ENCODE measurements around the gene SHANK3.

The SHANK3 gene

DNA sequence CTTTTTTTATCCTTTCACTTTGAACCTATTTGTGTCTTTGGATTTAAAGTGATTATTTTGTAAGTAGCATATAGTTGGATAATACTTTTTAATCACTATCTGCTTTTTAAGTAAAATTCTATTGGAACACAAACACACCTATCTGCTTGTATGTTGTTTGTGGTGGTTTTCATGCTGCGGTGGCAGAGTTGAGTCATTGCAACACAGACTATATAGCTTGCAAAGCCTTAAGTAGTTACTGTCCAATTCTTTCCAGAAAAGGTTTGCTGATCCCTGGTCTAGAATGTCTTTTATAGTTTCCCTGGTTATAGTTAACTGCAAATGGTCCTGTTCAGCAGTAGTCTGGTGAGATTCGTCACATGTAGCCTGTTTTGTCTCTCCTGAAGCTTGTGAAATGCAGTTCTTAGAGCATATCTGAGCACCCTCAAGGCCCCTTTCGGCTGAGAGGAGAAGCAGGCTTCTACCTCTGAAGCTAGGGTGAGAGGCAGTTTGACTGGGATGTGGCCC, 21.5 kb downstream of the SHANK3 start:
- Histone ChIP-seq H3K9me3 (ENCODE audit: control insufficient read depth in 2 of 2, low read length in 2 of 2) (no peaks in the 10 kb centered on the region), H3K4me1 (ENCODE audit: control insufficient read depth in 2 of 2, insufficient read depth in 2 of 2, low read length in 2 of 2) (peaks cover 3 to 4% of the 10 kb centered on the region in 2 donors), H3K36me3 (ENCODE audit: control insufficient read depth in 2 of 2, insufficient read depth in 2 of 2, low read length in 2 of 2) (no peaks in the 10 kb centered on the region), H3K9ac (ENCODE audit: low read depth in 1 of 2, low read length in 2 of 2) (no peak overlapping the region), H3K27me3 (ENCODE audit: control insufficient read depth in 2 of 2, insufficient read depth in 2 of 2, low read length in 2 of 2) (no peaks in the 10 kb centered on the region), H3K27ac (ENCODE audit: low read depth in 2 of 2, low read length in 2 of 2) (no peak overlapping the region), H3K4me3 (ENCODE audit: low read length in 2 of 2) (no peak overlapping the region)

DNA sequence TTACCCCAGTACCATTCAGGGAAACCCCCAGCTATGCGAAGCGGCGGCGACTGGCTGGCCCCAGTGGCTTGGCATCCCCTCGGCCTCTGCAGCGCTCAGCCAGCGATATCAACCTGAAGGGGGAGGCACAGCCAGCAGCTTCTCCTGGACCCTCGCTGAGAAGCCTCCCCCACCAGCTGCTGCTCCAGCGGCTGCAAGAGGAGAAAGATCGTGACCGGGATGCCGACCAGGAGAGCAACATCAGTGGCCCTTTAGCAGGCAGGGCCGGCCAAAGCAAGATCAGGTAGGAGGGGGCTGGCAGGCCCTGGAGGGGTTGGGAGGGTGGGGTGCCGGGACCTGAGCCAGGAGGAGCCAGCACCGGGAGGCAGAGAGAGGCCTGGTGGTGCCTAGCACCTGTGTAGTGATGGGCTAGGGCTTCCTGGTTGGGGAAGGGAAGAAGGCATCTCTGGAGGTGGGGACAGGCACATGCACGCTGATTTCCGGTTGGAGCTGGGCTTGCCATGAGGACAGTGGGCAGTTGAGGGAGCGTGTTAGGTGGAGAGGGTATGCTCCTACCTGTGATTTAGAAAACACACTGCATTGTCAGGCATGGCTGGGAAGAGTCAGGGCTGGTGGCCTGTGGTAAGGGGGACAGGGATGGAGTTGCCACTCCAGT, 22.3 kb downstream of the SHANK3 start:
- no peaks in the 10 kb centered on the region for H3K9me3 ChIP-seq (ENCODE audit: control insufficient read depth in 2 of 2, low read length in 2 of 2)
- H3K9ac ChIP-seq (ENCODE audit: low read depth in 1 of 2, low read length in 2 of 2) = no peak overlapping the region
- H3K27me3 ChIP-seq (ENCODE audit: control insufficient read depth in 2 of 2, insufficient read depth in 2 of 2, low read length in 2 of 2) = no peaks in the 10 kb centered on the region
- no peaks in the 10 kb centered on the region for H3K36me3 ChIP-seq (ENCODE audit: control insufficient read depth in 2 of 2, insufficient read depth in 2 of 2, low read length in 2 of 2)
- H3K27ac ChIP-seq (ENCODE audit: low read depth in 2 of 2, low read length in 2 of 2) = no peak overlapping the region
- peaks cover 3 to 4% of the 10 kb centered on the region in 2 donors for H3K4me1 ChIP-seq (ENCODE audit: control insufficient read depth in 2 of 2, insufficient read depth in 2 of 2, low read length in 2 of 2)
- no peak overlapping the region for H3K4me3 ChIP-seq (ENCODE audit: low read length in 2 of 2)

GRCh38 chr22:50695421-50696250, 23.0 kb downstream of the SHANK3 start:
- Histone ChIP-seq H3K9me3 (ENCODE audit: control insufficient read depth in 2 of 2, low read length in 2 of 2) (no peaks in the 10 kb centered on the region), H3K27me3 (ENCODE audit: control insufficient read depth in 2 of 2, insufficient read depth in 2 of 2, low read length in 2 of 2) (no peaks in the 10 kb centered on the region), H3K9ac (ENCODE audit: low read depth in 1 of 2, low read length in 2 of 2) (no peak overlapping the region), H3K36me3 (ENCODE audit: control insufficient read depth in 2 of 2, insufficient read depth in 2 of 2, low read length in 2 of 2) (no peaks in the 10 kb centered on the region), H3K4me3 (ENCODE audit: low read length in 2 of 2) (no peak overlapping the region), H3K4me1 (ENCODE audit: control insufficient read depth in 2 of 2, insufficient read depth in 2 of 2, low read length in 2 of 2) (peaks cover 3 to 4% of the 10 kb centered on the region in 2 donors), H3K27ac (ENCODE audit: low read depth in 2 of 2, low read length in 2 of 2) (no peak overlapping the region)

DNA sequence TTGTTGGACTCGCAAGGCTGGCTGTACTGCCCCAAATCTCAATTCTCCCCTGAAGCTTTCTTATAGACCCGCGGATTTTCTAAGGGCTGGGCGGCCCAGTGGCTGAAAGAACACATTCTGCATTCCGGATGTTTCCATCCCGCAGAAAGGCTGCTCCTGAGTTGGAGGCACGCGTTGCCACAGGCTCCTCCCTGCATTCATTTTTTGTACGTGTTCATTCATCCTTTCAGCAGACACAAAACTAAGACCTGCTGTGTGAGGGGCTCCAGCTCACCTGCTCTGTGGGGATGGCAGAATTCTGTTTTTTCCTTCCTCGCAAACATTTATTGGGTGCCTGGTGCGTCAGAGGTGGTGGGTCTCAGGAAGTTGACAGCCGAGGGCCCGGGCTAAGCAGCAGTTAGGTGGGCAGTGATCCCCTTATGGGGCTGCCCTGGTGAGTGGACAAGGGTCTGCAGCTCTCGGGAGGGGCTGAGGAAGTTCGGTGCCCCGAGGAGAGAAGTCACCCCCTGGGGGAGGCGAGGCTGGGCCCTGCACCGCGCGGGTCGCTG, 23.7 kb downstream of the SHANK3 start:
- Histone ChIP-seq H3K27ac (ENCODE audit: low read depth in 2 of 2, low read length in 2 of 2) (no peak overlapping the region), H3K4me1 (ENCODE audit: control insufficient read depth in 2 of 2, insufficient read depth in 2 of 2, low read length in 2 of 2) (peaks cover 3 to 4% of the 10 kb centered on the region in 2 donors), H3K27me3 (ENCODE audit: control insufficient read depth in 2 of 2, insufficient read depth in 2 of 2, low read length in 2 of 2) (no peaks in the 10 kb centered on the region), H3K36me3 (ENCODE audit: control insufficient read depth in 2 of 2, insufficient read depth in 2 of 2, low read length in 2 of 2) (no peaks in the 10 kb centered on the region), H3K9ac (ENCODE audit: low read depth in 1 of 2, low read length in 2 of 2) (no peak overlapping the region), H3K4me3 (ENCODE audit: low read length in 2 of 2) (no peak overlapping the region), H3K9me3 (ENCODE audit: control insufficient read depth in 2 of 2, low read length in 2 of 2) (no peaks in the 10 kb centered on the region)

- no peaks in the 10 kb centered on the region for H3K36me3 ChIP-seq (ENCODE audit: control insufficient read depth in 2 of 2, insufficient read depth in 2 of 2, low read length in 2 of 2)
- H3K27me3 ChIP-seq (ENCODE audit: control insufficient read depth in 2 of 2, insufficient read depth in 2 of 2, low read length in 2 of 2) = no peaks in the 10 kb centered on the region
- H3K4me3 ChIP-seq (ENCODE audit: low read length in 2 of 2) = no peak overlapping the region
- H3K4me1 ChIP-seq (ENCODE audit: control insufficient read depth in 2 of 2, insufficient read depth in 2 of 2, low read length in 2 of 2) = peaks cover 3 to 4% of the 10 kb centered on the region in 2 donors
- no peak overlapping the region for H3K9ac ChIP-seq (ENCODE audit: low read depth in 1 of 2, low read length in 2 of 2)
- H3K27ac ChIP-seq (ENCODE audit: low read depth in 2 of 2, low read length in 2 of 2) = no peak overlapping the region
- no peaks in the 10 kb centered on the region for H3K9me3 ChIP-seq (ENCODE audit: control insufficient read depth in 2 of 2, low read length in 2 of 2)
Observed at GRCh38 chr22:50696799-50697561, 24.4 kb downstream of the SHANK3 start.

DNA sequence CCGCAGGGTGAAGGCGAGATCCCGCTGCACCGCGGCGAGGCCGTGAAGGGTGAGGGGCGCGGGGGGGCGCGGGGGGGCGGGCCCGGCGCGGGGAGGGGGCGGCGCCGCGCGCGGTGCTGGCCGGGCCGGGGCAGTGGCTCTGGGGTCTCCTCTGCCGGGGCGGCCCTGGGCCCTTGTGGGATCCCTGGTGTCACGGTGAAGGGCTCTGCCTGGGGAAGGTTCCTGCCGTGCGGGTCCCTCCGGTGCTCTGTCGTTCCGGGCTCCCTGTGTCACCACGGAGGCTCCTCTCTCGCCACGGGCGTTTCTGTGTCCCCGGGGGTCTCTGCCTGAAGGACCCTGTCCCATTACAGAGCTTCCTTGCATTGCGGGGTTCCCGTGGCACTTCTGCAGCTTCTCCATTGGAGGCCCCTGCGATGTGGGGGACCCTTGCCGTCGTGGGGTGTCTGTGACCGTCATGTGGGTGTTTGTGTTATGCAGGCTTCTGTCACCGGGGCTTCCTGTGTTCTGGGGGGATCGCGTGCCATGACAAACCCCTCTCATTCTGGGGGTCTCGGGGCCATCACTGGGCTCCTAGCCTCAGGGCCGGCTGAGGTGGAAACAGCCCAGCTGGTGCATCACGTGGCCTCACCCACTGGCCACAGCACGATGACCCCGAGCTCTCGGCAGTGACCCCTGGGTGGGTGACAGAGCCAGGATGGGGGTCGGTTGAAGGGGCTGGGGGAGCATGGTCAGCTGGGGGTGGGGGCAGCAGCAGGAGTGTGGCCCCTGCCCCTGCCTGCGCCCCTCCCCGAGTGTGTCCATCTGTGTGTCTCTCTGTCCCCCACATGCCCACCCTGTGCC, 25.3 kb downstream of the SHANK3 start:
- Histone ChIP-seq H3K4me3 (ENCODE audit: low read length in 2 of 2) (peak overlapping the region in 1 of 2 donors; percentile 37), H3K9ac (ENCODE audit: low read depth in 1 of 2, low read length in 2 of 2) (no peak overlapping the region), H3K27me3 (ENCODE audit: control insufficient read depth in 2 of 2, insufficient read depth in 2 of 2, low read length in 2 of 2) (no peaks in the 10 kb centered on the region), H3K4me1 (ENCODE audit: control insufficient read depth in 2 of 2, insufficient read depth in 2 of 2, low read length in 2 of 2) (peaks cover 3 to 4% of the 10 kb centered on the region in 2 donors), H3K27ac (ENCODE audit: low read depth in 2 of 2, low read length in 2 of 2) (no peak overlapping the region), H3K9me3 (ENCODE audit: control insufficient read depth in 2 of 2, low read length in 2 of 2) (no peaks in the 10 kb centered on the region), H3K36me3 (ENCODE audit: control insufficient read depth in 2 of 2, insufficient read depth in 2 of 2, low read length in 2 of 2) (no peaks in the 10 kb centered on the region)

GRCh38 chr22:50698546-50698945, 25.9 kb downstream of the SHANK3 start:
- H3K4me1 ChIP-seq (ENCODE audit: control insufficient read depth in 2 of 2, insufficient read depth in 2 of 2, low read length in 2 of 2) = peaks cover 3 to 4% of the 10 kb centered on the region in 2 donors
- no peak overlapping the region for H3K4me3 ChIP-seq (ENCODE audit: low read length in 2 of 2)
- no peaks in the 10 kb centered on the region for H3K27me3 ChIP-seq (ENCODE audit: control insufficient read depth in 2 of 2, insufficient read depth in 2 of 2, low read length in 2 of 2)
- no peak overlapping the region for H3K9ac ChIP-seq (ENCODE audit: low read depth in 1 of 2, low read length in 2 of 2)
- H3K27ac ChIP-seq (ENCODE audit: low read depth in 2 of 2, low read length in 2 of 2) = no peak overlapping the region
- H3K36me3 ChIP-seq (ENCODE audit: control insufficient read depth in 2 of 2, insufficient read depth in 2 of 2, low read length in 2 of 2) = no peaks in the 10 kb centered on the region
- H3K9me3 ChIP-seq (ENCODE audit: control insufficient read depth in 2 of 2, low read length in 2 of 2) = no peaks in the 10 kb centered on the region

DNA sequence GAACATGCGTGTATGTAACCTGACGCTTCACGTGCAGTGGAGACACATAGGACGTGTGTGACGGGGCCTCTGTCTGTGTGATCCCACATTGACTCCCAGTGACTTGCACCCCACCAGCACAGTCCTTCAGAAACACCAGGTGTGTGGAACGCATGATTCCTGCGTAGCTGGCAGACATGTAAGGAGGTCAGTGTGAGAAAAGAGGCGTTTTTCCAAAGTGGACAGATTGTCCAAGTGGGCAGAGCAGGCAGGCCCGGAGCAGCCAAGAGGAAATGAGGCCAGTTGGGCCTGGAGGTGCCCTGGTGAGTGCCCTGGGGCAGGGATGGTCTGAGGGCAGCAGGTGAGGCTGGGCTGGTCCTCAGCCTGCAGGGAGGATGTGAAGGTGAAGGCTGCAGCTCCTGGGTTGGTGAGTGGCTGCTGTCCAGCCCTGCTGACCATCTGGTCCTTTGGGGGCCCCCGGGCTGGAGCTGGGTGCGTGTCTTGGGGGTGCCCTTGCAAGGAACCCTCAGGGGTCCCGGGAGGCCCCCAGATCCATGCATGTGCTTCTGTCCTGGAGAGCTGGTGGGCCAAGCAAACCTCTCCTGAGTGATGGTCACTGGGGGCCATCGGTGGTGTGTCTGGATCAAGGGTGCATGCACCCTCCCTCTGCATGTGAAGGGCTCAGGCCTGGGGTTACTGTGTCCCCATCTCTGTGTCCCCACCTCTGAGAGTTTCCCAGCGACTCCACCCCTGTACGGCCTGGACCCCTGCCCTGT, 26.6 kb downstream of the SHANK3 start:
- H3K36me3 ChIP-seq (ENCODE audit: control insufficient read depth in 2 of 2, insufficient read depth in 2 of 2, low read length in 2 of 2) = no peaks in the 10 kb centered on the region
- no peaks in the 10 kb centered on the region for H3K27me3 ChIP-seq (ENCODE audit: control insufficient read depth in 2 of 2, insufficient read depth in 2 of 2, low read length in 2 of 2)
- no peak overlapping the region for H3K9ac ChIP-seq (ENCODE audit: low read depth in 1 of 2, low read length in 2 of 2)
- no peak overlapping the region for H3K27ac ChIP-seq (ENCODE audit: low read depth in 2 of 2, low read length in 2 of 2)
- H3K4me3 ChIP-seq (ENCODE audit: low read length in 2 of 2) = no peak overlapping the region
- peaks cover 2 to 4% of the 10 kb centered on the region in 2 donors for H3K4me1 ChIP-seq (ENCODE audit: control insufficient read depth in 2 of 2, insufficient read depth in 2 of 2, low read length in 2 of 2)
- no peaks in the 10 kb centered on the region for H3K9me3 ChIP-seq (ENCODE audit: control insufficient read depth in 2 of 2, low read length in 2 of 2)

Data from mucosa of rectum (tissue), 2 donors.